Chondrocyte (in vitro differentiated cells): ENCODE results near the gene NHLRC2. TPM values are rescaled to one million over a fixed set of nuclear protein-coding genes. Genes with fewer than 3 reads are reported as not detected.
"Not testable (repeated sequence)": the region's sequence is repeated elsewhere in the genome, so short reads cannot be mapped to it uniquely, and the experiment has no call there.

Experiments used
- DNase-seq: peaks from one replicate; pipeline ENCODE4 v3.0.0; 2021; ENCODE audit warnings: mixed read lengths, low spot score
- H3K27ac Mint-ChIP-seq: one replicate; pipeline ENCODE4 v1.8.0; 2021; ENCODE audit warnings: mild to moderate bottlenecking, moderate library complexity, mixed read lengths; ENCODE audit not compliant: unreplicated experiment
- H3K27me3 Mint-ChIP-seq: 2 replicates; pipeline ENCODE4 v1.8.0; 2021; ENCODE audit warnings: low read depth, mixed read lengths
- H3K36me3 Mint-ChIP-seq: 2 replicates; pipeline ENCODE4 v1.8.0; 2021; ENCODE audit warnings: low read depth, mixed read lengths
- H3K4me1 Mint-ChIP-seq: 2 replicates; pipeline ENCODE4 v1.8.0; 2021; ENCODE audit warnings: low read depth, mild to moderate bottlenecking, mixed read lengths
- H3K4me3 Mint-ChIP-seq: one replicate; pipeline ENCODE4 v1.8.0; 2021; ENCODE audit warnings: mild to moderate bottlenecking, moderate library complexity, mixed read lengths; ENCODE audit not compliant: unreplicated experiment
- H3K9me3 Mint-ChIP-seq: 2 replicates; pipeline ENCODE4 v1.8.0; 2021; ENCODE audit warnings: low read depth, mixed read lengths
- CTCF ChIP-seq: fragments of 200-600 bp; sonication (generic); IDR thresholded peaks from 2 replicates; pipeline ENCODE4 v1.5.0; 2021; ENCODE audit warnings: antibody characterized with exemption, mild to moderate bottlenecking, moderate library complexity
- long read RNA-seq: library from polyadenylated mRNA; stranded (forward); transcript quantifications from one replicate; pipeline ENCODE4 v2.0.0, GENCODE V29; 2021
- total RNA-seq: library from RNA; stranded (reverse); gene quantifications from 3 replicates; pipeline ENCODE4 v1.2.1, GENCODE V29; 2021

The NHLRC2 gene
- 26.3 to 47.2 TPM (median 29.2 TPM) in 3 replicates for total RNA-seq
- long read RNA-seq, full-length matches to known transcripts, result 5 of 7 reads
- long read RNA-seq, partial matches to known transcripts, result 1 of 7 reads
- long read RNA-seq, other reads (novel, unspliced or antisense), result 1 of 7 reads

GRCh38 chr10:113854013-113854760 is at the start of gene NHLRC2, which contains the start of gene DCLRE1A:
NHLRC2 (plus strand) TSS chr10:113854661; CDS start chr10:113854873, 212 bp downstream.
DCLRE1A (minus strand) TSS chr10:113854082; CDS start chr10:113853182, 900 bp downstream.
- no peak for DNase-seq
- H3K27ac Mint-ChIP-seq, result peak within 1 kb of the TSS; percentile 98
- no peaks in the 10 kb centered on the region for H3K27me3 Mint-ChIP-seq
- H3K4me3 Mint-ChIP-seq, result peak within 1 kb of the TSS; percentile 94
- H3K9me3 Mint-ChIP-seq, result no peaks in the 10 kb centered on the region
- TF ChIP-seq CTCF, result no peak
- H3K36me3 Mint-ChIP-seq, result peaks cover 3% of the 10 kb centered on the region
- H3K4me1 Mint-ChIP-seq, result peaks cover 35% of the 10 kb centered on the region

DNA sequence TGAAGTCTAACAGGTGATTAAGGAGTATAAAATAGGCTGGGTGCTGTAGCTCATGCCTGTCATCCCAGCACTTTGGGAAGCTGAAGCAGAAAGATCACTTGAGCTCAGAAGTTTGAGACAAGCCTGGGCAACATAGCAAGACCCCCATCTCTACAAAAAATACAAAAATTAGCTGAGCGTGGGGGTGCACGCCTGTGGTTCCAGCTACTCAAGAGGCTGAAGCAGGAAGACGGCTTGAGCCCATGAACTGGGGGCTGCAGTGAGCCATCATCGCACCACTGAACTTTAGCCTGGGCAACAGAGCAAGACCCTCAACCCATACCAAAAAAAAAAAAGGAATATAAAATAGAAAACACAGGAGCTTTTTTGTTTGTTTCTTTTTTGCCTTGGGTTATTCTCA is 48.0 kb upstream of the NHLRC2 start:
- Mint-ChIP-seq H3K27me3 (peaks cover 22% of the 10 kb centered on the region), H3K4me3 (no peak overlapping the region), H3K36me3 (peaks cover 3% of the 10 kb centered on the region), H3K4me1 (no peaks in the 10 kb centered on the region), H3K27ac (no peak overlapping the region), H3K9me3 (no peaks in the 10 kb centered on the region)
- DNase-seq, result no peak
- TF ChIP-seq CTCF, result no peak

- H3K36me3 Mint-ChIP-seq, result peaks cover 13% of the 10 kb centered on the region
- H3K4me3 Mint-ChIP-seq, result no peak overlapping the region
- peaks cover 35% of the 10 kb centered on the region for H3K27me3 Mint-ChIP-seq
- no peaks in the 10 kb centered on the region for H3K4me1 Mint-ChIP-seq
- TF ChIP-seq CTCF, result no peak
- peaks cover 8% of the 10 kb centered on the region for H3K9me3 Mint-ChIP-seq
- no peak overlapping the region for H3K27ac Mint-ChIP-seq
- no peak for DNase-seq
Measured at GRCh38 chr10:113808168-113808567, 46.3 kb upstream of the NHLRC2 start.

GRCh38 chr10:113814700-113815099 is 39.8 kb upstream of the NHLRC2 start:
- not testable (repeated sequence) for DNase-seq, H3K4me3 Mint-ChIP-seq, H3K27ac Mint-ChIP-seq, H3K9me3 Mint-ChIP-seq, H3K4me1 Mint-ChIP-seq, H3K36me3 Mint-ChIP-seq
- peaks cover 19% of the 10 kb centered on the region for H3K27me3 Mint-ChIP-seq

DNA sequence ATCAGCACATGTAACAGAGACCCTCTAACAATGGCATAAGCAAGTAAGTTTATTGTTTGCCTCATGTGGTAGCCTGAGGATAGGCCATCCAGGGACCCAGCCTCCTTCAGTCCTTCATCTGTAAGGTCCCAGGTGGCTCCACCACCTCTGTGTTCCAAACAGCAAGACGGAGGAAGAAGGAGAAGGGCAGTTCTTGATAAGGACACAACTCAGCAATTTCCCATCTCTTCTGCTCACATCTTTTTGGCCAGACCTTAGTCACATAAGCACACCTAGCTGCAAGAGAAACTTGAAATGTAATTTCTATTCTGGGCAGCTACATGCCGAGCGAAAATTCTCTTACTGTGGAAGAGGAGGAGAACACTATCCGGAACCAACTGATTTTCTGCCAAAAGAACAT is 34.5 kb upstream of the NHLRC2 start:
- H3K4me3 Mint-ChIP-seq, result no peak overlapping the region
- peaks cover 5% of the 10 kb centered on the region for H3K4me1 Mint-ChIP-seq
- no peaks in the 10 kb centered on the region for H3K36me3 Mint-ChIP-seq
- H3K9me3 Mint-ChIP-seq, result no peaks in the 10 kb centered on the region
- no peaks in the 10 kb centered on the region for H3K27me3 Mint-ChIP-seq
- no peak for DNase-seq
- TF ChIP-seq CTCF, result no peak
- H3K27ac Mint-ChIP-seq, result no peak overlapping the region
